Astrocyte (in vitro differentiated cells and primary cell): ENCODE results near the gene TMEM176B. TPM values are rescaled to one million over a fixed set of nuclear protein-coding genes. Genes with fewer than 3 reads are reported as not detected.
"Not testable (repeated sequence)": the region's sequence is repeated elsewhere in the genome, so short reads cannot be mapped to it uniquely, and the experiment has no call there.

Experiments used
- DNase-seq: peaks from one replicate; pipeline ENCODE4 v3.0.0-alpha.2; 2010; ENCODE audit warnings: low read depth
- FAIRE-seq: peaks from 2 replicates; lab custom pipeline; 2011; peaks lifted over from hg19 to GRCh38; lab: Jason Lieb, UNC
- H2AFZ ChIP-seq: 2 replicates; pipeline ENCODE4 v1.6.0; 2012; ENCODE audit warnings: low read depth, low read length, inconsistent platforms
- H3K27ac ChIP-seq: 2 replicates; pipeline ENCODE4 v1.5.1; 2011; ENCODE audit warnings: low read depth, low read length, inconsistent platforms
- H3K27me3 ChIP-seq: 2 replicates; pipeline ENCODE4 v1.6.0; 2011; ENCODE audit warnings: low read length, inconsistent platforms; ENCODE audit not compliant: insufficient read depth
- H3K36me3 ChIP-seq: 2 replicates; pipeline ENCODE4 v1.5.1; 2011; ENCODE audit warnings: low read length, inconsistent platforms; ENCODE audit not compliant: insufficient read depth
- H3K4me1 ChIP-seq: 2 replicates; pipeline ENCODE4 v1.5.1; 2011; ENCODE audit warnings: low read length, inconsistent platforms; ENCODE audit not compliant: insufficient read depth
- H3K4me2 ChIP-seq: 2 replicates; pipeline ENCODE4 v1.6.0; 2012; ENCODE audit warnings: low read length, inconsistent platforms
- H3K4me3 ChIP-seq: 2 replicates; pipeline ENCODE4 v1.5.1; 2011; ENCODE audit warnings: low read depth, mild to moderate bottlenecking, low read length, inconsistent platforms; ENCODE audit not compliant: insufficient read depth
- H3K79me2 ChIP-seq: 2 replicates; pipeline ENCODE4 v1.6.0; 2012; ENCODE audit warnings: mild to moderate bottlenecking, low read length, inconsistent platforms; ENCODE audit not compliant: insufficient read depth
- H3K9ac ChIP-seq: 2 replicates; pipeline ENCODE4 v1.6.0; 2012; ENCODE audit warnings: mild to moderate bottlenecking, low read length, inconsistent platforms
- H3K9me3 ChIP-seq: 2 replicates; pipeline ENCODE4 v1.5.1; 2012; ENCODE audit warnings: low read depth, mild to moderate bottlenecking, low read length, inconsistent platforms; ENCODE audit not compliant: insufficient read depth
- H4K20me1 ChIP-seq: 2 replicates; pipeline ENCODE4 v1.6.0; 2012; ENCODE audit warnings: low read length, inconsistent platforms; ENCODE audit not compliant: insufficient read depth
- H3K27ac Mint-ChIP-seq: one replicate; pipeline ENCODE4 v1.8.0; 2021; ENCODE audit warnings: mild to moderate bottlenecking, mixed read lengths; ENCODE audit not compliant: unreplicated experiment
- H3K27me3 Mint-ChIP-seq: one replicate; pipeline ENCODE4 v1.8.0; 2021; ENCODE audit warnings: low read depth, mixed read lengths; ENCODE audit not compliant: unreplicated experiment
- H3K36me3 Mint-ChIP-seq: one replicate; pipeline ENCODE4 v1.8.0; 2021; ENCODE audit warnings: low read depth, mixed read lengths; ENCODE audit not compliant: unreplicated experiment
- H3K4me1 Mint-ChIP-seq: one replicate; pipeline ENCODE4 v1.8.0; 2021; ENCODE audit warnings: low read depth, mixed read lengths; ENCODE audit not compliant: unreplicated experiment
- H3K4me3 Mint-ChIP-seq: one replicate; pipeline ENCODE4 v1.8.0; 2021; ENCODE audit warnings: mild to moderate bottlenecking, moderate library complexity, mixed read lengths; ENCODE audit not compliant: unreplicated experiment
- H3K9me3 Mint-ChIP-seq: one replicate; pipeline ENCODE4 v1.8.0; 2021; ENCODE audit warnings: mild to moderate bottlenecking, mixed read lengths; ENCODE audit not compliant: unreplicated experiment
- CTCF ChIP-seq: IDR thresholded peaks from 2 replicates; pipeline ENCODE4 v1.5.1; 2011; ENCODE audit warnings: low read depth, mild to moderate bottlenecking, inconsistent platforms, low read length, moderate library complexity; ENCODE audit not compliant: insufficient read depth
- EZH2 ChIP-seq: IDR thresholded peaks from 2 replicates; pipeline ENCODE4 v1.6.1; 2012; ENCODE audit warnings: mild to moderate bottlenecking, low read length, inconsistent platforms; ENCODE audit not compliant: insufficient read depth
- total RNA-seq: library from RNA; stranded (reverse); gene quantifications from 2 replicates; pipeline ENCODE4 v1.2.1, GENCODE V29; 2021

The TMEM176B gene
- total RNA-seq, 1 donor from 2014 or later, result 0.32 TPM

- Histone ChIP-seq H3K4me3 (no peak overlapping the region), H2AFZ (no peak overlapping the region), H3K9me3 (no peaks in the 10 kb centered on the region), H3K4me1 (no peaks in the 10 kb centered on the region), H4K20me1 (no peaks in the 10 kb centered on the region), H3K4me2 (no peak overlapping the region), H3K36me3 (no peaks in the 10 kb centered on the region), H3K79me2 (no peaks in the 10 kb centered on the region), H3K27me3 (peaks cover 2% of the 10 kb centered on the region), H3K27ac (no peak overlapping the region), H3K9ac (no peak overlapping the region)
- Mint-ChIP-seq H3K27ac (no peak overlapping the region), H3K27me3 (peaks cover 15% of the 10 kb centered on the region), H3K9me3 (no peaks in the 10 kb centered on the region), H3K4me3 (no peak overlapping the region), H3K36me3 (no peaks in the 10 kb centered on the region), H3K4me1 (peaks cover 15% of the 10 kb centered on the region)
- TF ChIP-seq EZH2, result no peak
- no peak for TF ChIP-seq CTCF
- DNase-seq (no peak), FAIRE-seq (no peak)
Measured at GRCh38 chr7:150780292-150780691, 19.9 kb downstream of the TMEM176B start.

GRCh38 chr7:150778738-150779301, 21.3 kb downstream of the TMEM176B start:
- TF ChIP-seq CTCF (peak; percentile 82), EZH2 (no peak)
- H3K4me1 Mint-ChIP-seq, result peaks cover 3% of the 10 kb centered on the region
- H3K4me3 Mint-ChIP-seq, result no peak overlapping the region
- Histone ChIP-seq H3K4me3 (no peak overlapping the region), H3K4me2 (no peak overlapping the region), H3K36me3 (no peaks in the 10 kb centered on the region), H4K20me1 (no peaks in the 10 kb centered on the region), H3K27me3 (peaks cover 2% of the 10 kb centered on the region), H3K9ac (no peak overlapping the region), H3K79me2 (no peaks in the 10 kb centered on the region), H2AFZ (no peak overlapping the region), H3K27ac (no peak overlapping the region), H3K4me1 (no peaks in the 10 kb centered on the region), H3K9me3 (no peaks in the 10 kb centered on the region)
- H3K27me3 Mint-ChIP-seq, result peaks cover 17% of the 10 kb centered on the region
- DNase-seq, result peak; percentile 23
- FAIRE-seq, result no peak
- peaks cover 3% of the 10 kb centered on the region for H3K9me3 Mint-ChIP-seq
- H3K36me3 Mint-ChIP-seq, result no peaks in the 10 kb centered on the region
- H3K27ac Mint-ChIP-seq, result no peak overlapping the region

- no peak overlapping the region for H3K4me3 Mint-ChIP-seq
- Histone ChIP-seq H3K4me3 (no peak overlapping the region), H3K9ac (no peak overlapping the region), H3K36me3 (no peaks in the 10 kb centered on the region), H3K27ac (no peak overlapping the region), H3K4me2 (no peak overlapping the region), H4K20me1 (no peaks in the 10 kb centered on the region), H3K27me3 (peaks cover 2% of the 10 kb centered on the region), H2AFZ (no peak overlapping the region), H3K4me1 (no peaks in the 10 kb centered on the region), H3K9me3 (no peaks in the 10 kb centered on the region), H3K79me2 (no peaks in the 10 kb centered on the region)
- peaks cover 5% of the 10 kb centered on the region for H3K9me3 Mint-ChIP-seq
- no peak for FAIRE-seq
- peaks cover 17% of the 10 kb centered on the region for H3K27me3 Mint-ChIP-seq
- no peak for DNase-seq
- TF ChIP-seq CTCF, result no peak
- TF ChIP-seq EZH2, result no peak
- H3K36me3 Mint-ChIP-seq, result no peaks in the 10 kb centered on the region
- H3K27ac Mint-ChIP-seq, result no peak overlapping the region
- peaks cover 3% of the 10 kb centered on the region for H3K4me1 Mint-ChIP-seq
Measured at GRCh38 chr7:150778014-150778737, 22.0 kb downstream of the TMEM176B start.

- not testable (repeated sequence) for H3K4me1 ChIP-seq, DNase-seq, H3K4me3 ChIP-seq, H3K36me3 ChIP-seq, H3K79me2 ChIP-seq, H4K20me1 ChIP-seq, FAIRE-seq, H3K4me3 Mint-ChIP-seq, H3K27ac ChIP-seq, H3K27ac Mint-ChIP-seq, H3K4me1 Mint-ChIP-seq, H3K9me3 Mint-ChIP-seq, H2AFZ ChIP-seq, H3K36me3 Mint-ChIP-seq, H3K27me3 Mint-ChIP-seq, H3K4me2 ChIP-seq, H3K9me3 ChIP-seq, H3K27me3 ChIP-seq, H3K9ac ChIP-seq
Measured at GRCh38 chr7:150774131-150774530, 26.0 kb downstream of the TMEM176B start.
